ENCODE data around the gene LRRC25.
"Not testable (repeated sequence)": the region's sequence is repeated elsewhere in the genome, so short reads cannot be mapped to it uniquely, and the experiment has no call there.

Gene LRRC25

DNA sequence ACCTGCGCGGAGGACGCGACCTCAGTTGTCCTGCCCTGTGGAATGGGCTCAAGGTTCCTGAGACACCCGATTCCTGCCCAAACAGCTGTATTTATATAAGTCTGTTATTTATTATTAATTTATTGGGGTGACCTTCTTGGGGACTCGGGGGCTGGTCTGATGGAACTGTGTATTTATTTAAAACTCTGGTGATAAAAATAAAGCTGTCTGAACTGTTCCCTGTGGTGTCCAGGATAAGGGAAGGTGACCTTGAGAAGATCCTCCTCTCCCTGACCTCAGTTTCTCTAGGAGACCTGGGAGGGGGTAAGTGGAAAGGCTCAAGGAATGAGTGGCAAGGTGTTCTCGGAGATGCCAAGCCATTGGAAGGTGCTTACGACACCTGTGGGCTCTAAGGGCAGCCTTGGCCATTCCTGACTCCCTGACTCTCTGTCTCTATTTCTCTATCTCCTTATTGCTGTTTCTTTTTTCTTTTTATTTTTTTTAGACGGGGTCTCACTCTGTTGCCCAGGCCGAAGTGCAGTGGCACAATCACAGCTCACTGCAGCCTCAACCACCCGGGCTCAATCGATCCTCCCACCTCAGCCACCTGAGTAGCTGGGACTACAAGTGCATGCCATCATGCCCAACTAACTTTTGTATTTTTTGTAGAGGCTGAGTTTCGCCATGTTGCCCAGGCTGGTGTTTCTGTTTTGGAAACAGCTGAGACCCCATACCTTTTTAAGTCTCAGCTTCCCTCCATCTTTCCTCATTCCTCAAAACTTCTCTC is 8.3 kb downstream of the LRRC25 start:
- peaks cover 9% of the 10 kb centered on the region for H3K4me1 ChIP-seq (ENCODE audit: control insufficient read depth, insufficient read depth, low read length, poor library complexity, severe bottlenecking)
- H3K27me3 ChIP-seq (replicated peaks; ENCODE audit: control insufficient read depth, insufficient read depth, low read length, poor library complexity, severe bottlenecking): peaks cover 14% of the 10 kb centered on the region
- H3K36me3 ChIP-seq (ENCODE audit: control insufficient read depth, insufficient read depth, low read length): no peaks in the 10 kb centered on the region

DNA sequence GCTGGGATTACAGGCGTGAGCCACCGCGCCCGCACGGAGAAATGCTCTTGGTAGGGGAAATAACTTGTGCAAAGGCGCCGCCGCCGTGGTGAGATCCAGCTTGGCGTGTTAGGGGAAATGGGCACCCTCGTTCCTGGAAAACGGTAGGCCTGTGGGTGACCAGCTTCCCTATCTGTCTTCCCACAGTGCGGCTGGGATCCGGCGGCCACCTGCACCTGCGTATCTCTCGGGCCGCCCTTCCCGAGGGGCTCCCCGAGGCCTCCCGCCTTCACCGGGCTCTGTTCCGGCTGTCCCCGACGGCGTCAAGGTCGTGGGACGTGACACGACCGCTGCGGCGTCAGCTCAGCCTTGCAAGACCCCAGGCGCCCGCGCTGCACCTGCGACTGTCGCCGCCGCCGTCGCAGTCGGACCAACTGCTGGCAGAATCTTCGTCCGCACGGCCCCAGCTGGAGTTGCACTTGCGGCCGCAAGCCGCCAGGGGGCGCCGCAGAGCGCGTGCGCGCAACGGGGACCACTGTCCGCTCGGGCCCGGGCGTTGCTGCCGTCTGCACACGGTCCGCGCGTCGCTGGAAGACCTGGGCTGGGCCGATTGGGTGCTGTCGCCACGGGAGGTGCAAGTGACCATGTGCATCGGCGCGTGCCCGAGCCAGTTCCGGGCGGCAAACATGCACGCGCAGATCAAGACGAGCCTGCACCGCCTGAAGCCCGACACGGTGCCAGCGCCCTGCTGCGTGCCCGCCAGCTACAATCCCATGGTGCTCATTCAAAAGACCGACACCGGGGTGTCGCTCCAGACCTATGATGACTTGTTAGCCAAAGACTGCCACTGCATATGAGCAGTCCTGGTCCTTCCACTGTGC is 9.1 kb downstream of the LRRC25 start:
- DNase-seq: peak; percentile 62 to 65 (median 62)
- H3K9me3 ChIP-seq (ENCODE audit: control insufficient read depth, low read length): no peaks in the 10 kb centered on the region
- peaks cover 14% of the 10 kb centered on the region for H3K27me3 ChIP-seq (replicated peaks; ENCODE audit: control insufficient read depth, insufficient read depth, low read length, poor library complexity, severe bottlenecking)
- no peak overlapping the region for H3K27ac ChIP-seq (ENCODE audit: insufficient read depth, low read length, poor library complexity, severe bottlenecking)
- H3K4me1 ChIP-seq (ENCODE audit: control insufficient read depth, insufficient read depth, low read length, poor library complexity, severe bottlenecking): peaks cover 9% of the 10 kb centered on the region
- H3K4me3 ChIP-seq (ENCODE audit: insufficient read depth, low read depth, low read length, poor library complexity, severe bottlenecking): peak overlapping the region; percentile 44
- no peaks in the 10 kb centered on the region for H3K36me3 ChIP-seq (ENCODE audit: control insufficient read depth, insufficient read depth, low read length)

More for the DNA sequence above, 8.3 kb downstream of the LRRC25 start:
- no peaks in the 10 kb centered on the region for H3K9me3 ChIP-seq (ENCODE audit: control insufficient read depth, low read length)
- DNase-seq: no peak
- H3K27ac ChIP-seq (ENCODE audit: insufficient read depth, low read length, poor library complexity, severe bottlenecking): no peak overlapping the region
- peak overlapping the region; percentile 44 for H3K4me3 ChIP-seq (ENCODE audit: insufficient read depth, low read depth, low read length, poor library complexity, severe bottlenecking)

DNA sequence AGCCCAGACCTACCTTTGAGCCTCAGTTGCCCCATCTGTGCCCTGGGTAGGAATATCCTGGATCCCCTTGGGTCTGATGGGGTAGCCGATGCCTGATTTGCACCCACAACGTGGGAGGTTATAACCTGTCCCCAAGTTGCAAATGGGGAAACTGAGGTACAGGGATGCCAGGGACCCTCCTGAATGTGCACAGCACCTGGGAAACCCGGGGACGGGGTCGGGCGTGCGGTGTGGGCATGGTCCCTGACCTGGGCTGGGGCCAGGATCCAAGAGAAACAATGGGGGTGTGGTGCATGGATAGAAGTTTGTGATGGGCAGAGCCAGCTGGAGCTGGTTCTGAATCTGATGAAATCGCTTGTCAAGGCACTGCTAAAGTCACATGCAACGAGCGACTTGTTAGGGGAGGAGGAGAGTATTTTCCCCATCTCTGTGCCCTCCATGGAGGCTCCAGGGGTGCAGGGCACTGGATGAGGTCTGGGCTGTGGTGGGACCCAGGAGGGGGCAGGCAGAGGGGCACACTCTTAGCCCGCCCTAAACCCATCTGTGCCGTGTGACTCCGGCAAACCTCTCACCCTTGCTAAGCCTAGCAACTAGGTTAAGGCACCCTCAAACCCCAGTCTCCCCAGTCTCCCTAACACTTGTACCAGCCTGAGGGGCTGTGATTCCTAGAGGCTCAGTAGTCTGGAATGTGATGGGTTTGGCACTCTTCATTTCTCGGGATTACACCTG is 10.7 kb downstream of the LRRC25 start:
- H3K4me3 ChIP-seq (ENCODE audit: insufficient read depth, low read depth, low read length, poor library complexity, severe bottlenecking): no peak overlapping the region
- peaks cover 9% of the 10 kb centered on the region for H3K4me1 ChIP-seq (ENCODE audit: control insufficient read depth, insufficient read depth, low read length, poor library complexity, severe bottlenecking)
- H3K27me3 ChIP-seq (replicated peaks; ENCODE audit: control insufficient read depth, insufficient read depth, low read length, poor library complexity, severe bottlenecking): peaks cover 14% of the 10 kb centered on the region
- H3K27ac ChIP-seq (ENCODE audit: insufficient read depth, low read length, poor library complexity, severe bottlenecking): no peak overlapping the region
- H3K9me3 ChIP-seq (ENCODE audit: control insufficient read depth, low read length): no peaks in the 10 kb centered on the region
- no peak for DNase-seq
- H3K36me3 ChIP-seq (ENCODE audit: control insufficient read depth, insufficient read depth, low read length): no peaks in the 10 kb centered on the region

DNA sequence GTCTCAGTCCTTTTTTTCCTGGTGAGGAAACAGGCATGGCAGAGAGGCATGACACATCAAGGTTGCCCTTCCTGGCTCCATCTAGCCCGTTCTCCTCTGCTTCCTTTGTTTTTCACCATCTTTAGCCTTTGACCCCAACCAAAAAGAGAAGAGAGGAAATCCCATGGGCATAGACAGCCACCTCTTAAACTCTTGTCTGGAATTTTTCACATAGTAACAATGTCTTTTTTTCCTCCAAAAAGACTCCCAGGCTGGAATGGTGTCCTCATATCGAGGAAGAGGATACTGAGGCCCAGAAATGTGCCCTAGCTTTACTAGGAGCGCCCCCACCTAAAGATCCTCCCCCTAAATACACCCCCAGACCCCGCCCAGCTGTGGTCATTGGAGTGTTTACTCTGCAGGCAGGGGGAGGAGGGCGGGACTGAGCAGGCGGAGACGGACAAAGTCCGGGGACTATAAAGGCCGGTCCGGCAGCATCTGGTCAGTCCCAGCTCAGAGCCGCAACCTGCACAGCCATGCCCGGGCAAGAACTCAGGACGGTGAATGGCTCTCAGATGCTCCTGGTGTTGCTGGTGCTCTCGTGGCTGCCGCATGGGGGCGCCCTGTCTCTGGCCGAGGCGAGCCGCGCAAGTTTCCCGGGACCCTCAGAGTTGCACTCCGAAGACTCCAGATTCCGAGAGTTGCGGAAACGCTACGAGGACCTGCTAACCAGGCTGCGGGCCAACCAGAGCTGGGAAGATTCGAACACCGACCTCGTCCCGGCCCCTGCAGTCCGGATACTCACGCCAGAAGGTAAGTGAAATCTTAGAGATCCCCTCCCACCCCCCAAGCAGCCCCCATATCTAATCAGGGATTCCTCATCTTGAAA is 11.5 kb downstream of the LRRC25 start, which contains the start of gene GDF15:
TSS of gene GDF15 (plus strand) at position 484 of the 868 bp plus-strand sequence. CDS start at position 516, 32 bp downstream.
- Histone ChIP-seq H3K27ac (ENCODE audit: insufficient read depth, low read length, poor library complexity, severe bottlenecking) (no peak within 1 kb of the TSS), H3K9me3 (ENCODE audit: control insufficient read depth, low read length) (no peaks in the 10 kb centered on the region), H3K4me1 (ENCODE audit: control insufficient read depth, insufficient read depth, low read length, poor library complexity, severe bottlenecking) (peaks cover 9% of the 10 kb centered on the region), H3K27me3 (replicated peaks; ENCODE audit: control insufficient read depth, insufficient read depth, low read length, poor library complexity, severe bottlenecking) (peaks cover 14% of the 10 kb centered on the region), H3K36me3 (ENCODE audit: control insufficient read depth, insufficient read depth, low read length) (no peaks in the 10 kb centered on the region), H3K4me3 (ENCODE audit: insufficient read depth, low read depth, low read length, poor library complexity, severe bottlenecking) (no peak within 1 kb of the TSS)
- DNase-seq: no peak

- Histone ChIP-seq H3K4me3 (ENCODE audit: insufficient read depth, low read depth, low read length, poor library complexity, severe bottlenecking) (no peak overlapping the region), H3K27me3 (replicated peaks; ENCODE audit: control insufficient read depth, insufficient read depth, low read length, poor library complexity, severe bottlenecking) (peaks cover 14% of the 10 kb centered on the region), H3K36me3 (ENCODE audit: control insufficient read depth, insufficient read depth, low read length) (no peaks in the 10 kb centered on the region), H3K9me3 (ENCODE audit: control insufficient read depth, low read length) (no peaks in the 10 kb centered on the region), H3K4me1 (ENCODE audit: control insufficient read depth, insufficient read depth, low read length, poor library complexity, severe bottlenecking) (peaks cover 9% of the 10 kb centered on the region), H3K27ac (ENCODE audit: insufficient read depth, low read length, poor library complexity, severe bottlenecking) (no peak overlapping the region)
- DNase-seq: no peak
These were observed 12.1 kb downstream of the LRRC25 start for GRCh38 chr19:18385359-18385674.

DNA sequence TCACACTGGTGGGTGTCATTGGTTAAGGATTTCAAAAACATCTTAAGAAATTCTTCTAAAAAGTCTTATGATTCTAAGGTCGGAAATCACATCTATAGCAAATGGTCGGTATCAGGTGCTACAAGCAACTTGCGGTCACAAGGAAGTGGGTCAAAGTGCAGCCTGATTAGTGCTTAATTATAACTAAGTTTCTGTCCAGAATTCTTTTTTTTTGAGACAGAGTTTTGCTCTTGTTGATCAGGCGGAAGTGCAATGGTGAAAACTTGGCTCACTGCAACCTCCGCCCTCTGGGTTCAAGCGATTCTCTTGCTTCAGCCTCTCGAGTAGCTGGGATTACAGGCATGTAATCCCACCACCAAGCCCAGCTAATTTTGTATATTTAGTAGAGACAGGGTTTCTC is 12.6 kb downstream of the LRRC25 start:
- H3K27ac ChIP-seq (ENCODE audit: insufficient read depth, low read length, poor library complexity, severe bottlenecking): no peak overlapping the region
- H3K27me3 ChIP-seq (replicated peaks; ENCODE audit: control insufficient read depth, insufficient read depth, low read length, poor library complexity, severe bottlenecking): peaks cover 14% of the 10 kb centered on the region
- peaks cover 9% of the 10 kb centered on the region for H3K4me1 ChIP-seq (ENCODE audit: control insufficient read depth, insufficient read depth, low read length, poor library complexity, severe bottlenecking)

DNA sequence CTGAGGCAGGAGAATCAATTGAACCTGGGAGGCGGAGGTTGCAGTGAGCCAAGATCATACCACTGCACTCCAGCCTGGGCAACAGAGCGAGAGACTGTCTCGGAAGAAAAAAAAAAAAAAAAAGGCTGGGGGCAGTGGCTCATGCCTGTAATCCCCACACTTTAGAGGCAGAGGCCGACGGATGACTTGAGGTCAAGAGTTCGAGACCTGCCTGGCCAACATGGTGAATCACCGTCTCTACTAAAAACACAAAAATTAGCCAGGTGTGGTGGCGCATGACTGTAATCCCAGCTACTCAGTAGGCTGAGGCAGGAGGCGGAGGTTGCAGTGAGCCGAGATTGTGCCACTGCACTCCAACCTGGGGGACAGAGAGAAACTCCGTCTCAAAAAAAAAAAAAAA is 13.8 kb downstream of the LRRC25 start:
- H3K4me1 ChIP-seq (ENCODE audit: control insufficient read depth, insufficient read depth, low read length, poor library complexity, severe bottlenecking); DNase-seq; H3K9me3 ChIP-seq (ENCODE audit: control insufficient read depth, low read length); H3K36me3 ChIP-seq (ENCODE audit: control insufficient read depth, insufficient read depth, low read length); H3K27ac ChIP-seq (ENCODE audit: insufficient read depth, low read length, poor library complexity, severe bottlenecking); H3K4me3 ChIP-seq (ENCODE audit: insufficient read depth, low read depth, low read length, poor library complexity, severe bottlenecking): not testable (repeated sequence)
- peaks cover 14% of the 10 kb centered on the region for H3K27me3 ChIP-seq (replicated peaks; ENCODE audit: control insufficient read depth, insufficient read depth, low read length, poor library complexity, severe bottlenecking)

More for the DNA sequence above, 12.6 kb downstream of the LRRC25 start:
- H3K9me3 ChIP-seq (ENCODE audit: control insufficient read depth, low read length): no peaks in the 10 kb centered on the region
- DNase-seq: no peak
- H3K4me3 ChIP-seq (ENCODE audit: insufficient read depth, low read depth, low read length, poor library complexity, severe bottlenecking): no peak overlapping the region
- H3K36me3 ChIP-seq (ENCODE audit: control insufficient read depth, insufficient read depth, low read length): no peaks in the 10 kb centered on the region

DNA sequence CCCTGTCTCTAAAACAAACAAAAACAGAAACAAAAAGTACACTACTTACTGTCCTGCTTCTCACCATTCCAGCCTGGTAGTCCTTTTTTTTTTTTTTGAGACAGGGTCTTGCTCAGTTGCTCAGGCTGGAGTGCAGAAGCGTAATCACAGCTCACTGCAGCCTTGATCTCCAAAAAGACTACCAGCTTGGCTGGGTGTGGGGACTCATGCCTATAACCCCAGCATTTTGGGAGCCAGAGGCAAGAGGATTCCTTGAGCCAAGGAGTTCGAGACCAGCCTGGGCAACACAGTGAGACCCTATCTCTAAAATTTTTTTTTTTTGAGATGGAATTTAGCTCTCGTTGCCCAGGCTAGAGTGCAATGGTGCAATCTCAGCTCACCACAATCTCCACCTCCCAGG is 16.6 kb downstream of the LRRC25 start:
- Histone ChIP-seq H3K27ac (ENCODE audit: insufficient read depth, low read length, poor library complexity, severe bottlenecking) (no peak overlapping the region), H3K27me3 (replicated peaks; ENCODE audit: control insufficient read depth, insufficient read depth, low read length, poor library complexity, severe bottlenecking) (peaks cover 5% of the 10 kb centered on the region), H3K9me3 (ENCODE audit: control insufficient read depth, low read length) (no peaks in the 10 kb centered on the region)

More for the DNA sequence above, 16.6 kb downstream of the LRRC25 start:
- Histone ChIP-seq H3K36me3 (ENCODE audit: control insufficient read depth, insufficient read depth, low read length) (no peaks in the 10 kb centered on the region), H3K4me3 (ENCODE audit: insufficient read depth, low read depth, low read length, poor library complexity, severe bottlenecking) (no peak overlapping the region), H3K4me1 (ENCODE audit: control insufficient read depth, insufficient read depth, low read length, poor library complexity, severe bottlenecking) (no peaks in the 10 kb centered on the region)
- DNase-seq: no peak
